NCI-H2029 treated with DMSO at 0.1 percent for 48 hours (cell line): ENCODE measurements around the gene ARHGEF33.

ENCODE experiments used
- DNase-seq: peaks from one replicate; lab custom pipeline; 2025; lab: John Stamatoyannopoulos, UW

Gene ARHGEF33

GRCh38 chr2:38889575-38889974 lies at the start of gene ARHGEF33:
TSS of gene ARHGEF33 (plus strand) at chr2:38889875. CDS start at chr2:38919448, 29,573 bp downstream.
- no peak for DNase-seq

GRCh38 chr2:38850045-38850444 lies 39.6 kb upstream of the ARHGEF33 start:
- no peak for DNase-seq

GRCh38 chr2:38856165-38856564 lies 33.5 kb upstream of the ARHGEF33 start:
- no peak for DNase-seq

GRCh38 chr2:38862476-38862875 lies 27.2 kb upstream of the ARHGEF33 start:
- no peak for DNase-seq

- DNase-seq, result no peak
Observed at GRCh38 chr2:38863061-38863695, 26.5 kb upstream of the ARHGEF33 start.

GRCh38 chr2:38866773-38867443 lies 22.8 kb upstream of the ARHGEF33 start:
- DNase-seq, result no peak

GRCh38 chr2:38871432-38871831 lies 18.2 kb upstream of the ARHGEF33 start:
- DNase-seq, result no peak

- DNase-seq, result no peak
Observed at GRCh38 chr2:38873763-38874162, 15.9 kb upstream of the ARHGEF33 start.

- DNase-seq, result no peak
Observed at GRCh38 chr2:38875227-38875575, 14.5 kb upstream of the ARHGEF33 start.

- DNase-seq, result peak; percentile 31
Observed at GRCh38 chr2:38875576-38876367, 13.9 kb upstream of the ARHGEF33 start, which contains the start of the genes DHX57 and MORN2. TSS of gene DHX57 (minus strand) at chr2:38875934. CDS start at chr2:38868405, 7,529 bp downstream. TSS of gene MORN2 (plus strand) at chr2:38875976.

GRCh38 chr2:38876407-38876806 lies 13.3 kb upstream of the ARHGEF33 start:
- DNase-seq, result no peak

- no peak for DNase-seq
Observed at GRCh38 chr2:38886063-38886462, 3.6 kb upstream of the ARHGEF33 start.

GRCh38 chr2:38887347-38887746 lies 2.3 kb upstream of the ARHGEF33 start:
- DNase-seq, result no peak

- no peak for DNase-seq
Observed at GRCh38 chr2:38887902-38888554, 1.6 kb upstream of the ARHGEF33 start.

GRCh38 chr2:38889045-38889444 lies 630 bp upstream of the ARHGEF33 start:
- DNase-seq, result no peak

- DNase-seq, result no peak
Observed at GRCh38 chr2:38892819-38893218, 3.1 kb downstream of the ARHGEF33 start.

- no peak for DNase-seq
Observed at GRCh38 chr2:38898256-38898655, 8.6 kb downstream of the ARHGEF33 start.

GRCh38 chr2:38900726-38901125 lies 11.1 kb downstream of the ARHGEF33 start:
- DNase-seq, result no peak

- no peak for DNase-seq
Observed at GRCh38 chr2:38905251-38905650, 15.6 kb downstream of the ARHGEF33 start.

- no peak for DNase-seq
Observed at GRCh38 chr2:38907242-38907641, 17.6 kb downstream of the ARHGEF33 start.

- DNase-seq, result no peak
Observed at GRCh38 chr2:38907743-38908562, 18.3 kb downstream of the ARHGEF33 start.
